Measurements from ENCODE around the gene WDR43. TPM values are rescaled to one million over a fixed set of nuclear protein-coding genes. Genes with fewer than 3 reads are reported as not detected.

The WDR43 gene
- total and polyA plus RNA-seq, 9 of the 15 experiments (the other 6 are each of a cell fraction or from before 2014, with no cell fraction given) = 34.6 to 197 (median 105) TPM

DNA sequence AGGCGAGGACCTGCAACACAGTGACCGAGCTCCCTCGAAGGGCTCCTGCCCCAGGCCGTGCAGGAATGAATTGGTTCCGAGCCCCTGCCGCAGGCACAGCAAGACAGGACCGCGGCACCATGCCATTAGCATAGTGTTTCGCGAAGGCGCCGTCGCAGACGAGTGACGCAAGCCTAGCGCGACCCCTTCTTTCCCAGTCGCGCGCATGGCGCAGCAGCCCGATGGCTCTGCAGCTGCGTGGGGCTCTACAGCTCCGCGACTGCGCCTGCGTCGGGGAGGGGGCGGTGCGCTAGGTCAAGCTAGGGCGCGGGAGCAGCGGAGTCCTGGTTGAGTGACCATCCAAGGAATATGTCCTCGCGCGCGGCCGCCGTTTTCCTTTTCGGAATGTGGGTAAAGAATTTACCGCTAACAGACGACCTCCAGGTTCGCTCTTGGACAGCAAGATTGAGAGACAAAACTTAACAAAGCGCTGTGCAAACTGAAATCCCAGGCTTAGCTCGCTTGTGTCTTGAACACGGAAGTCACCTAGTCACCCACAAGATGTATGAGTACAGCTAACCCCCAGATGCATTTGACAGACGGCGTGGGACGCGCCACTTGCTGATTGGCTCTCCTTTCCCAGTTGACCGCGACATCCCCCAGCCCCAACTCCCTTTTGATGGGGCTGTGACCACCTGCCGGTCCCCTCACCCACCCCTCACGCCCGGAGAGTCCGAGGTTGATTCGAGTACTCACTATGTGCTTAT lies 24.1 kb upstream of the WDR43 start, which contains the start of gene TRMT61B (continued):
- TF ChIP-seq NRF1 (conservative IDR thresholded peaks at IDR 0.05 in 1 of 2, IDR thresholded peaks at IDR 0.05 in 1 of 2) (peak; percentile 96 to 97), HDAC3 (IDR thresholded peaks at IDR 0.05; ENCODE audit: borderline replicate concordance, partially characterized antibody) (no peak), TOE1 (IDR thresholded peaks at IDR 0.05; ENCODE audit: borderline replicate concordance) (no peak), TOE1 (CRISPR knock-in tag; IDR thresholded peaks at IDR 0.05; ENCODE audit: borderline replicate concordance, low read depth) (no peak), ARID1B (IDR thresholded peaks at IDR 0.05) (peak; percentile 33), SP2 (IDR thresholded peaks at IDR 0.05; ENCODE audit: extremely low read depth, low read depth, low read length, poor library complexity, severe bottlenecking) (no peak), ZNF165 (CRISPR knock-in tag; IDR thresholded peaks at IDR 0.05; ENCODE audit: borderline replicate concordance) (no peak), BRD9 (IDR thresholded peaks at IDR 0.05; ENCODE audit: low read depth, partially characterized antibody) (no peak), XRCC4 (IDR thresholded peaks at IDR 0.05; ENCODE audit: extremely low read depth, insufficient read depth, insufficient read length) (no peak), POLR3A (IDR thresholded peaks at IDR 0.05; ENCODE audit: borderline replicate concordance, extremely low read depth, insufficient read depth, insufficient read length) (no peak), ZFP30 (CRISPR knock-in tag; IDR thresholded peaks at IDR 0.05; ENCODE audit: borderline replicate concordance) (no peak), NFIC (IDR thresholded peaks at IDR 0.05) (peak; percentile 53), MLLT1 (IDR thresholded peaks at IDR 0.05) (peak in 1 of 2 experiments; percentile 99; a peak in 2 of 4 replicates), CHD2 (IDR thresholded peaks at IDR 0.05; ENCODE audit: low read depth, low read length) (no peak; the same call in 1 of the 2 replicates), XRCC3 (IDR thresholded peaks at IDR 0.05) (no peak), PTTG1 (tag; IDR thresholded peaks at IDR 0.05; ENCODE audit: low read depth) (no peak), GTF2B (IDR thresholded peaks at IDR 0.05; ENCODE audit: extremely low read depth, insufficient read length) (no peak), MCM3 (IDR thresholded peaks at IDR 0.05) (no peak)
- TF ChIP-seq, protein P1, sequence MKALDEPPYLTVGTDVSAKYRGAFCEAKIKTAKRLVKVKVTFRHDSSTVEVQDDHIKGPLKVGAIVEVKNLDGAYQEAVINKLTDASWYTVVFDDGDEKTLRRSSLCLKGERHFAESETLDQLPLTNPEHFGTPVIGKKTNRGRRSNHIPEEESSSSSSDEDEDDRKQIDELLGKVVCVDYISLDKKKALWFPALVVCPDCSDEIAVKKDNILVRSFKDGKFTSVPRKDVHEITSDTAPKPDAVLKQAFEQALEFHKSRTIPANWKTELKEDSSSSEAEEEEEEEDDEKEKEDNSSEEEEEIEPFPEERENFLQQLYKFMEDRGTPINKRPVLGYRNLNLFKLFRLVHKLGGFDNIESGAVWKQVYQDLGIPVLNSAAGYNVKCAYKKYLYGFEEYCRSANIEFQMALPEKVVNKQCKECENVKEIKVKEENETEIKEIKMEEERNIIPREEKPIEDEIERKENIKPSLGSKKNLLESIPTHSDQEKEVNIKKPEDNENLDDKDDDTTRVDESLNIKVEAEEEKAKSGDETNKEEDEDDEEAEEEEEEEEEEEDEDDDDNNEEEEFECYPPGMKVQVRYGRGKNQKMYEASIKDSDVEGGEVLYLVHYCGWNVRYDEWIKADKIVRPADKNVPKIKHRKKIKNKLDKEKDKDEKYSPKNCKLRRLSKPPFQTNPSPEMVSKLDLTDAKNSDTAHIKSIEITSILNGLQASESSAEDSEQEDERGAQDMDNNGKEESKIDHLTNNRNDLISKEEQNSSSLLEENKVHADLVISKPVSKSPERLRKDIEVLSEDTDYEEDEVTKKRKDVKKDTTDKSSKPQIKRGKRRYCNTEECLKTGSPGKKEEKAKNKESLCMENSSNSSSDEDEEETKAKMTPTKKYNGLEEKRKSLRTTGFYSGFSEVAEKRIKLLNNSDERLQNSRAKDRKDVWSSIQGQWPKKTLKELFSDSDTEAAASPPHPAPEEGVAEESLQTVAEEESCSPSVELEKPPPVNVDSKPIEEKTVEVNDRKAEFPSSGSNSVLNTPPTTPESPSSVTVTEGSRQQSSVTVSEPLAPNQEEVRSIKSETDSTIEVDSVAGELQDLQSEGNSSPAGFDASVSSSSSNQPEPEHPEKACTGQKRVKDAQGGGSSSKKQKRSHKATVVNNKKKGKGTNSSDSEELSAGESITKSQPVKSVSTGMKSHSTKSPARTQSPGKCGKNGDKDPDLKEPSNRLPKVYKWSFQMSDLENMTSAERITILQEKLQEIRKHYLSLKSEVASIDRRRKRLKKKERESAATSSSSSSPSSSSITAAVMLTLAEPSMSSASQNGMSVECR (CRISPR knock-in tag; IDR thresholded peaks at IDR 0.05) = peak; percentile 92
